Transverse colon (tissue), 4 donors: Measurements from ENCODE around the gene BRSK1. TPM values are rescaled to one million over a fixed set of nuclear protein-coding genes. Genes with fewer than 3 reads are reported as not detected.
A peak's percentile ranks its signal among the peaks of the same experiment; 100 is the strongest.

Experiments
- DNase-seq: peaks from one replicate; pipeline ENCODE4 v3.0.0-alpha.2; 2019
- H3K27ac ChIP-seq, 4 donors: fragments of 200-600 bp; sonication (generic); 2 replicates each; pipeline ENCODE4 v1.5.1; 2016 to 2018; ENCODE audit warnings: inconsistent platforms in 4 of 4
- H3K27me3 ChIP-seq: fragments of 200-600 bp; sonication (generic); 2 replicates; pipeline ENCODE4 v1.5.1; 2017; ENCODE audit warnings: inconsistent platforms
- H3K36me3 ChIP-seq, 4 donors: fragments of 200-600 bp; sonication (generic); 2 replicates each; pipeline ENCODE4 v1.5.1; 2017 to 2019; ENCODE audit warnings: inconsistent platforms in 4 of 4
- H3K4me1 ChIP-seq, 4 donors: fragments of 200-600 bp; sonication (generic); 2 replicates each; pipeline ENCODE4 v1.5.1; 2017 to 2020; ENCODE audit warnings: inconsistent platforms in 4 of 4
- H3K4me3 ChIP-seq, 4 donors: fragments of 200-600 bp; sonication (generic); 1 replicate in 1 of 4; 2 replicates in 3 of 4; pipeline versions ENCODE4 v1.5.1 to v1.6.1; 2017 to 2019; ENCODE audit warnings: inconsistent platforms in 4 of 4
- H3K9me3 ChIP-seq, 2 donors: fragments of 200-600 bp; sonication (generic); 2 replicates each; pipeline ENCODE4 v1.5.1; 2017 to 2019; ENCODE audit warnings: inconsistent platforms in 2 of 2
- CTCF ChIP-seq, 5 experiments: fragments of 200-600 bp in 3 of 5; fragments of 450-650 bp in 2 of 5; sonication (generic) in 3 of 5; IDR thresholded peaks; 1 replicate in 2 of 5; 2 replicates in 3 of 5; pipeline ENCODE4 v1.5.1; 2016 to 2017; ENCODE audit warnings: antibody characterized with exemption in 5 of 5, inconsistent platforms in 3 of 5, mild to moderate bottlenecking in 2 of 5, moderate library complexity in 1 of 5
- EP300 ChIP-seq: sonication (generic); formaldehyde crosslinking; IDR thresholded peaks from one replicate; pipeline ENCODE4 v1.6.1; 2017; ENCODE audit warnings: antibody characterized with exemption, low read depth
- POLR2A ChIP-seq: fragments of 450-650 bp; IDR thresholded peaks from one replicate; pipeline ENCODE4 v1.6.1; 2016; ENCODE audit warnings: antibody characterized with exemption, mild to moderate bottlenecking, moderate library complexity
- POLR2AphosphoS5 ChIP-seq, 3 donors: sonication (generic); formaldehyde crosslinking; IDR thresholded peaks; one replicate each; pipeline ENCODE4 v1.6.1; 2016; ENCODE audit warnings: antibody characterized with exemption in 3 of 3
- WGBS, 2 donors: methylation state at CpG; one replicate each; pipeline ENCODE4 v1.1.5; 2018; ENCODE audit warnings: low coverage in 1 of 2; 5-methylcytosine and 5-hydroxymethylcytosine counted together
- in situ Hi-C, 4 donors: fragments of 200-750 bp; cut with MboI; loops; one replicate each; pipeline versions ENCODE4 v1.15.0 to v1.15.1; 2017; ENCODE audit warnings: low sequenced_read_pairs in 3 of 4, low pct_ligation_motif_present in 1 of 4, low pct_unique_long_range_greater_than_20kb in 1 of 4
- intact Hi-C: fragments of 100-400 bp; cut with DNase I; formaldehyde crosslinking; loops from one replicate; pipeline ENCODE4 v1.15.1; 2023; ENCODE audit warnings: low total_unique reads
- total RNA-seq, 4 donors: library from RNA; depleted of rRNA; stranded (reverse); fragments of >200 nt; gene quantifications; one replicate each; pipeline ENCODE4 v1.1.0, GENCODE V29; 2016

Gene BRSK1
- total RNA-seq, 4 donors from 2014 or later = 1.4 to 17.6 (median 4.7) TPM

GRCh38 chr19:55345101-55345817 lies 61.5 kb downstream of the BRSK1 start:
- Histone ChIP-seq H3K9me3 (no peaks in the 10 kb centered on the region), H3K27ac (no peak overlapping the region), H3K36me3 (peaks cover 0 to 4% (median 0%) of the 10 kb centered on the region in 4 donors), H3K27me3 (no peaks in the 10 kb centered on the region), H3K4me3 (no peak overlapping the region), H3K4me1 (peaks cover 6 to 29% (median 18%) of the 10 kb centered on the region in 4 donors)
- in situ Hi-C loops (no loop called here), intact Hi-C loops (no loop called here)
- DNase-seq = no peak
- WGBS, 2 donors = 84 to 86% methylated on average over 7 to 22 of the region's 22 CpGs
- TF ChIP-seq EP300 (no peak), POLR2A (no peak), CTCF (IDR thresholded peaks at IDR 0.05) (no peak)

GRCh38 chr19:55345818-55346724 lies 62.3 kb downstream of the BRSK1 start:
- 81% methylated on average over 43 of the region's 43 CpGs; no CpG with 5 or more reads in 1 of the 2 donors for WGBS, 2 donors
- H3K27me3 ChIP-seq = peaks cover under 1% of the 10 kb centered on the region
- no peaks in the 10 kb centered on the region for H3K9me3 ChIP-seq
- no peak overlapping the region for H3K4me3 ChIP-seq
- TF ChIP-seq POLR2AphosphoS5 (IDR thresholded peaks at IDR 0.05) = no peak
- TF ChIP-seq EP300 = no peak
- TF ChIP-seq CTCF (IDR thresholded peaks at IDR 0.05) = no peak
- no peak for TF ChIP-seq POLR2A
- no peak overlapping the region for H3K27ac ChIP-seq
- peaks cover 0 to 4% (median 0%) of the 10 kb centered on the region in 4 donors for H3K36me3 ChIP-seq
- intact Hi-C loops = no loop called here
- DNase-seq = peak; percentile 72
- H3K4me1 ChIP-seq = peaks cover under 1 to 21% (median 14%) of the 10 kb centered on the region in 4 donors
- in situ Hi-C loops = no loop called here

GRCh38 chr19:55346725-55347441 lies 63.1 kb downstream of the BRSK1 start:
- peaks cover 0 to 4% (median 0%) of the 10 kb centered on the region in 4 donors for H3K36me3 ChIP-seq
- H3K9me3 ChIP-seq = no peaks in the 10 kb centered on the region
- 90% methylated on average over 41 of the region's 41 CpGs; no CpG with 5 or more reads in 1 of the 2 donors for WGBS, 2 donors
- in situ Hi-C loops (no loop called here), intact Hi-C loops (no loop called here)
- no peak for DNase-seq
- no peak overlapping the region for H3K4me3 ChIP-seq
- H3K4me1 ChIP-seq = peaks cover 0 to 15% (median 10%) of the 10 kb centered on the region in 4 donors
- H3K27ac ChIP-seq = no peak overlapping the region
- TF ChIP-seq POLR2A = no peak
- no peak for TF ChIP-seq EP300
- TF ChIP-seq POLR2AphosphoS5 (IDR thresholded peaks at IDR 0.05) = no peak
- no peak for TF ChIP-seq CTCF (IDR thresholded peaks at IDR 0.05)
- peaks cover 8% of the 10 kb centered on the region for H3K27me3 ChIP-seq
